GM18499 (cell line): ENCODE data around the gene RUNX1.

ENCODE experiments used
- ATAC-seq: cut with Tn5 transposase; IDR thresholded peaks from one replicate; pipeline ENCODE4 v1.9.1; 2021; ENCODE audit warnings: moderate number of reproducible peaks; ENCODE audit not compliant: insufficient read depth, unreplicated experiment

RUNX1 gene

GRCh38 chr21:35063428-35064172, 14.5 kb upstream of the RUNX1 start:
- ATAC-seq: no peak

- no peak for ATAC-seq
These were observed 12.9 kb upstream of the RUNX1 start for GRCh38 chr21:35062016-35062415.

GRCh38 chr21:35059742-35060141, 10.6 kb upstream of the RUNX1 start:
- ATAC-seq: no peak

- ATAC-seq: no peak
These were observed 9.0 kb upstream of the RUNX1 start for GRCh38 chr21:35058058-35058457.

- ATAC-seq: no peak
These were observed 8.3 kb upstream of the RUNX1 start for GRCh38 chr21:35057428-35057827.

- no peak for ATAC-seq
These were observed 4.4 kb upstream of the RUNX1 start for GRCh38 chr21:35053356-35054096.

GRCh38 chr21:35052801-35053200, 3.7 kb upstream of the RUNX1 start:
- no peak for ATAC-seq

GRCh38 chr21:35051287-35051818, 2.3 kb upstream of the RUNX1 start:
- no peak for ATAC-seq

GRCh38 chr21:35050348-35051286, 1.5 kb upstream of the RUNX1 start:
- ATAC-seq: no peak

GRCh38 chr21:35048183-35048601, 910 bp downstream of the RUNX1 start:
- ATAC-seq: no peak

- no peak for ATAC-seq
These were observed 2.2 kb downstream of the RUNX1 start for GRCh38 chr21:35046880-35047229.

GRCh38 chr21:35046263-35046624, 2.9 kb downstream of the RUNX1 start:
- no peak for ATAC-seq

- no peak for ATAC-seq
These were observed 3.4 kb downstream of the RUNX1 start for GRCh38 chr21:35045542-35046262.

- no peak for ATAC-seq
These were observed 4.1 kb downstream of the RUNX1 start for GRCh38 chr21:35044770-35045541.

GRCh38 chr21:35044128-35044527, 5.0 kb downstream of the RUNX1 start:
- no peak for ATAC-seq

- ATAC-seq: no peak
These were observed 5.6 kb downstream of the RUNX1 start for GRCh38 chr21:35043549-35043948.

GRCh38 chr21:35042836-35043235, 6.3 kb downstream of the RUNX1 start:
- ATAC-seq: no peak

GRCh38 chr21:35041881-35042280, 7.2 kb downstream of the RUNX1 start:
- ATAC-seq: no peak

- no peak for ATAC-seq
These were observed 8.0 kb downstream of the RUNX1 start for GRCh38 chr21:35041122-35041521.
